HG02759 (cell line): ENCODE data around the gene TBX1.
A peak's percentile ranks its signal among the peaks of the same experiment; 100 is the strongest.
"Not testable (repeated sequence)": the region's sequence is repeated elsewhere in the genome, so short reads cannot be mapped to it uniquely, and the experiment has no call there.

ENCODE experiments used
- ATAC-seq: cut with Tn5 transposase; IDR thresholded peaks from one replicate; pipeline ENCODE4 v1.9.1; 2021; ENCODE audit warnings: mild to moderate bottlenecking, moderate library complexity; ENCODE audit not compliant: unreplicated experiment

TBX1 gene

DNA sequence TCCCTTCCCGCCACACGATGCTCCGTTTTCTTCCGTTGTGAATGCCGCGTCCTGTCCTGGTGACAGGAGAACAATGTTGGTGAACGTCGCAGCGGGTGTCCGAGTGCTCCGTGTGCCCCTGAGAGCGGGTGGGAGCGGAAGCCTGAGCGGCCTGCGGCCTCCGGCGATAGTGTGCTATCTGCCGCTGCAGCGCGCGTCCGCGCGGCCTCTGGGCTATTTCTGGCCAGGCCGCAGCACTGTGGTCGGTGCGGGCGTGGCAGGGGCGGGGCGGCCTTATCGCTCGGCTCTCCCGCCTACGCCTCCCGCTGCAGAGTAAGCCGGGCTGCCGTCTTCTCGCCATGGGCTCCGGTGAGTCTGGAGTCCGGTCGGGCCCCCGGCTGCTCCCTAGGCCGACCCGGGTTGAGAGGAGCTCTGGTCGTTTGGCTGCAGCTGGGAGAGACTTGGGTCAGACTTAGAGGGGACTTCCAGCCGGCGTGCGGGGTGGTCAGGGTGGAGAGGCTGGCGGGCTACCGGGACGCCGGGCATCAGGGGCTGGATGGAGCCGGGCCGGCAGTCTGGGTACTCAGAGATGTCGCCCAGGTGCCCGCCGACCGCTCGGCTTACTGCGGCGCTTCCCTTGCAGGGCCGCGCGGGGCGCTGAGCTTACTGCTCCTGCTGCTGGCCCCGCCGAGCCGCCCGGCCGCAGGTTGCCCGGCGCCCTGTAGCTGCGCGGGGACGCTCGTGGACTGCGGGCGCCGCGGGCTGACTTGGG lies 37.2 kb upstream of the TBX1 start, which contains the start of gene GP1BB:
Gene GP1BB, plus strand, starts transcription at position 308 of the 751 bp plus-strand sequence. Its CDS starts 31 bp downstream, at position 339.
- no peak for ATAC-seq

- ATAC-seq, result no peak
Observed at GRCh38 chr22:19723983-19724827, 36.4 kb upstream of the TBX1 start.

DNA sequence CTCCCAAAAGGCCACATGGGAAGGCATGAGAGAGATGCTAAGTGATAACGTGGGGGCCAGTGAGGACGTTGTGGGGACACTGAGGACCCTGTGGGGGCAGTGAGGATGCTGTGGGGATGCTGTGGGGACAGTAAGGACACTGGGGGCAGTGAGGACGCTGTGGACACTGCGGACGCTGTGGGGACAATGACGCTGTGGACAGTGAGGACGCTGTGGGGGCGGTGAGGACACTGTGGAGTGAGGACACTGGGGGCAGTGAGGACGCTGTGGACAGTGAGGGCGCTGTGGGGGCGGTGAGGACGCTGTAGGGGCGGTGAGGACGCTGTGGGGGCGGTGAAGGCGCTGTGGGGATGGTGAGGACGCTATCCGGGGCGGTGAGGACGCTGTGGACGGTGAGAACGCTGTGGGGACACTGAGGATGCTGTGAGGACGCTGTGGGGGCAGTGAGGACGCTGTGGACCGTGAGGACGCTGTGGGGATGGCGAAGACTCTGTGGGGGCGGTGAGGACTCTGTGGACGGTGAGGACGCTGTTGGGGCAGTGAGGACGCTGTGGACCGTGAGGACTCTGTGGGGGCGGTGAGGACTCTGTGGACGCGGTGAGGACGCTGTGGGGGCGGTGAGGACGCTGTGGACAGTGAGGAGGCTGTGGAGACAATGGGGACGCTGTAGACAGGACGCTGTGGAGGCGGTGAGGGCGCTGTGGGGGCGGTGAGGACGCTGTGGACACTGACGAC lies 35.5 kb upstream of the TBX1 start:
- ATAC-seq, result no peak

DNA sequence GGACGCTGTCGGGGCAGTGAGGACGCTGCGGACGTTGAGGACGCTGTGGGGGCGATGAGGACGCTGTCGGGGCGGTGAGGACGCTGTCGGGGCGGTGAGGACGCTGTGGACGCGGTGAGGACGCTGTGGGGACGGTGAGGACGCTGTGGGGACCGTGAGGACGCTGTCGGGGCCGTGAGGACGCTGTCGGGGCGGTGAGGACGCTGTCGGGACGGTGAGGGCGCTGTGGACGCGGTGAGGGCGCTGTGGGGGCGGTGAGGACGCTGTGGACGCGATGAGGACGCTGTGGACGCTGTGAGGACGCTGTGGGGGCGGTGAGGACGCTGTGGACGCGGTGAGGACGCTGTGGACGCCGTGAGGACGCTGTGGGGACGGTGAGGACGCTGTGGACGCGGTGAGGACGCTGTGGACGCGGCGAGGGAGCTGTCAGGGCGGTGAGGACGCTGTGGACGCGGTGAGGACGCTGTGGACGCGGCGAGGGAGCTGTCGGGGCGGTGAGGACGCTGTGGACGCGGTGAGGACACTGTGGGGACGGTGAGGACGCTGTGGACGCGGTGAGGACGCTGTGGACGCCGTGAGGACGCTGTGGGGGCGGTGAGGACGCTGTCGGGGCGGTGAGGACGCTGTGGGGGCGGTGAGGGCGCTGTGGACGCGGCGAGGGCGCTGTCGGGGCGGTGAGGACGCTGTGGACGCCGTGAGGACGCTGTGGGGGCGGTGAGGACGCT lies 34.4 kb upstream of the TBX1 start:
- not testable (repeated sequence) for ATAC-seq

GRCh38 chr22:19727310-19728150 lies 33.0 kb upstream of the TBX1 start:
- no peak for ATAC-seq

DNA sequence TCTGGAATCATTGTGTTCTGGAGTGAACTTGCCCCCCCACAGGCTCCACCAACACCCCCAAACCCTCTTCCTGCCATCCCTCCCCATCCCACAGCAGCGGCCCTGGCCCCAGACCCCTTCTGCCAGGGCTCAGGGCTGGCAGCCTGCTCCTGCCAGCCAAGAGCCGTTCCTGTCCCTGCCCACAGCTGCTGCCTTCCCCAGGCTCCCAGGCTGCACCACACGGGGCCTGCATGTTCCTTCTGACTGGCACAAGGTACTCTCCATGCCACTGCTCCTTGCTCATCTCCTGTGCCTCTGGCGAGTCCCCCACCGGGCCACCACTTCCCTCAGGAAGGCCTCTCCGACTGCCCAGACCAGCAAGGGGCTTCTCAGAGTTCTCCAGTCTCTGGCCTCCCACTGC lies 32.3 kb upstream of the TBX1 start:
- ATAC-seq, result no peak

DNA sequence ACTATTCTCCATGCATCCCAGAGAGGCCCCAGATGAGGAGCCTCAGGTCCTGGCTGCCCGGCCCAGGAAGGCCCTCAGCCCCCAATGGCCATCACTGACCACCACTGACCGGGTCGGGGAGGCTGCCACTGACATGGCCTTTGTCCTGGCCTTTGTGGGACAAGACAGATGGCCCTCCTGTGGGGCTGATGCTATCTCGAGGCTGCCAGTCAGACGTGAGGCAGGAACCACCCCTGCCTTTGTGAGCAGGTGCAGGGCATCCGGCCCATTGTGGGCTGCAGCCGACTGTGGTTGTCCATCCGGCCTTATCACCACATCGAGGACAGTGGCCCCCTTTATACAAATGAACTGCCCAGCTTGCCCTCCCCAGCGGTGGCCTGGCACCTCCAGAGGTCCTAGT lies 31.7 kb upstream of the TBX1 start:
- ATAC-seq, result no peak

- no peak for ATAC-seq
Observed at GRCh38 chr22:19729507-19729906, 31.1 kb upstream of the TBX1 start.

GRCh38 chr22:19730198-19730597 lies 30.4 kb upstream of the TBX1 start:
- no peak for ATAC-seq

- ATAC-seq, result peak; percentile 78
Observed at GRCh38 chr22:19730655-19731360, 29.8 kb upstream of the TBX1 start.

- ATAC-seq, result no peak
Observed at GRCh38 chr22:19731361-19732135, 29.0 kb upstream of the TBX1 start.

DNA sequence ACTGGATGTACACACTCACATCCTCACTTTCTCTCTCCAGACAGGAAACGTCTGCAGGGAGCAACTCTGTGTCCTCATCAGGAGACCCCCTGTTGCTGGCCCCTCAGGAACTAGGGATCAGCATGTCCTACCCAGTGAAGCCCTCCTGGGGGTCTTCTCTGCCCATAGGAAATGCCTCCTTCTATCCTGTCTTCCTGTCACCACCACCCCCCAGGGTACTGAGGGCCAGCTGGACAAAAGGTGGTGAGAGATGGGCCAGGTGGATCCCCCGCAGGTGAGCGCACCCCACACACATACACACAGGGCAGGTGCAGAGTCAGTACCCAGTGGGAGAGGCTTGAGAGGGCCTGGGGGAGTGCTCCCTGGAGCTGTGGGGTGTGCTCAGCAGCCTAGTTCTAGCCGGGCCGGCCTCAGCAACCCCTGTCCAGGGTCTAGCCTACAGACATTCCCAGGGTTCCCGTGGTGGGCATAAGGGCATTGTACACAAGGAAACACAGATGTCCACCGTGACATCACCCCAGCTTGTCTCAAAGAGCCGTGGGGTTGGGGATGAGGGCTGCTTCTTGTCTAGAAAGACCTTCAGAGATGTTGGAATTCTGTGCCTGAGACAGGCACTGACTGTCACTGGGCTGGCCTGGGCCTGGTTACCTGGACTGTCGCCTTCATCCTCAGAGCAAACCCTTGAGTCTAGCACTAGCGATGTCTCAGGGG lies 28.0 kb upstream of the TBX1 start:
- ATAC-seq, result no peak

DNA sequence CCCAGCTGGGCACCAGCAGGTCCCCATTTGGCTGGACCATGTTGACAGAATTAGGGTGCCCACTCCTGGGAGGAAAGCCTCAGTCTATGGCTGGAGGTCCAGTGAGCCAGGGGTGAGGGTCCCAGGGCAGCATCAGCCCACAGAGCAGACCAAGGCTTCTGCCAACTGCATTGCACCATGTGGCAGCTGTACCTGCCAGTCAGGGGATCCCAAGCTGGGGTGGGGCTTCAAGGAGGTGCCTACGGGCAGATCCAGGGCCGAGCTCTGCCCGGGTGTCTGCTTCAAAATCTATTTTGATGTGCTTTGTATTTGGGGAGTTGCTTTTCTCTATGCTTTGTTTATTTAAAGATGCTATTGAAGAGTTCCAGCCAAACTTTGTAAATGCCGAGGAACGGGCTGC lies 26.8 kb upstream of the TBX1 start:
- no peak for ATAC-seq

- ATAC-seq, result no peak
Observed at GRCh38 chr22:19734163-19734562, 26.4 kb upstream of the TBX1 start.

GRCh38 chr22:19734837-19735382 lies 25.7 kb upstream of the TBX1 start:
- no peak for ATAC-seq

- ATAC-seq, result no peak
Observed at GRCh38 chr22:19735665-19736510, 24.7 kb upstream of the TBX1 start.
